Keratinocyte (primary cell): ENCODE results near the gene ACTMAP. TPM values are rescaled to one million over a fixed set of nuclear protein-coding genes. Genes with fewer than 3 reads are reported as not detected.
A peak's percentile ranks its signal among the peaks of the same experiment; 100 is the strongest.

ENCODE experiments used
- DNase-seq: peaks from one replicate; pipeline ENCODE4 v3.0.0-alpha.2; 2011; ENCODE audit warnings: low read depth, missing footprints, low spot score
- FAIRE-seq: peaks from 2 replicates; lab custom pipeline; 2011; peaks lifted over from hg19 to GRCh38; lab: Jason Lieb, UNC
- H2AFZ ChIP-seq: 2 replicates; pipeline ENCODE4 v1.6.0; 2012; ENCODE audit warnings: low read length, control low read depth, inconsistent platforms; ENCODE audit not compliant: control insufficient read depth
- H3K27ac ChIP-seq: 2 replicates; pipeline ENCODE4 v1.5.1; 2011; ENCODE audit warnings: low read length; ENCODE audit not compliant: control insufficient read depth, insufficient read depth
- H3K27me3 ChIP-seq: 3 replicates; pipeline ENCODE4 v1.6.0; 2011; ENCODE audit warnings: low read length; ENCODE audit not compliant: control insufficient read depth, insufficient read depth; ENCODE audit errors: extremely low read depth
- H3K36me3 ChIP-seq, 2 experiments: 2 replicates in 1 of 2; 3 replicates in 1 of 2; pipeline ENCODE4 v1.5.1; 2011; ENCODE audit warnings: low read length in 2 of 2, mild to moderate bottlenecking in 1 of 2; ENCODE audit not compliant: control insufficient read depth in 2 of 2, insufficient read depth in 2 of 2; ENCODE audit errors: extremely low read depth in 1 of 2
- H3K4me1 ChIP-seq: 3 replicates; pipeline ENCODE4 v1.5.1; 2011; ENCODE audit warnings: low read length; ENCODE audit not compliant: control insufficient read depth, insufficient read depth; ENCODE audit errors: extremely low read depth
- H3K4me2 ChIP-seq: 3 replicates; pipeline ENCODE4 v1.6.0; 2011; ENCODE audit warnings: low read depth, low read length; ENCODE audit not compliant: control insufficient read depth, insufficient read depth; ENCODE audit errors: extremely low read depth
- H3K4me3 ChIP-seq, 3 experiments: fragments of 200-600 bp in 1 of 3; sonication (generic) in 1 of 3; 2 replicates in 2 of 3; 3 replicates in 1 of 3; pipeline ENCODE4 v1.5.1; 2011 to 2016; ENCODE audit warnings: low read length in 3 of 3, mild to moderate bottlenecking in 3 of 3, control low read depth in 2 of 3, inconsistent platforms in 1 of 3, low read depth in 1 of 3, mixed read lengths in 1 of 3, mixed run types in 1 of 3, moderate library complexity in 1 of 3; ENCODE audit not compliant: control insufficient read depth in 2 of 3, insufficient read depth in 2 of 3; ENCODE audit errors: extremely low read depth in 1 of 3
- H3K79me2 ChIP-seq: 2 replicates; pipeline ENCODE4 v1.6.0; 2012; ENCODE audit warnings: low read length; ENCODE audit not compliant: control insufficient read depth, insufficient read depth
- H3K9ac ChIP-seq: 3 replicates; pipeline ENCODE4 v1.6.0; 2011; ENCODE audit warnings: low read length; ENCODE audit not compliant: control insufficient read depth, insufficient read depth; ENCODE audit errors: extremely low read depth
- H3K9me1 ChIP-seq: 3 replicates; pipeline ENCODE4 v1.6.0; 2011; ENCODE audit warnings: low read length; ENCODE audit not compliant: control insufficient read depth, insufficient read depth; ENCODE audit errors: extremely low read depth
- H3K9me3 ChIP-seq: 2 replicates; pipeline ENCODE4 v1.5.1; 2012; ENCODE audit warnings: low read depth, low read length; ENCODE audit not compliant: control insufficient read depth
- H4K20me1 ChIP-seq: 3 replicates; pipeline ENCODE4 v1.6.0; 2011; ENCODE audit warnings: low read length; ENCODE audit not compliant: control insufficient read depth, insufficient read depth; ENCODE audit errors: extremely low read depth
- EZH2 ChIP-seq: IDR thresholded peaks from one replicate; pipeline ENCODE4 v1.6.1; 2012; ENCODE audit warnings: inconsistent platforms, mild to moderate bottlenecking, low read length, moderate library complexity
- dilution Hi-C: fragments of 300-500 bp; cut with MboI; formaldehyde crosslinking; loops from one replicate; pipeline ENCODE4 v1.7.0; 2020; ENCODE audit warnings: low sequenced_read_pairs; ENCODE audit not compliant: extremely low pct_ligation_motif_present
- polyA plus RNA-seq, 5 experiments: library from polyadenylated mRNA; depleted of rRNA in 3 of 5; stranded (reverse) in 3 of 5; stranded (forward) in 1 of 5; unstranded in 1 of 5; fragments of >200 nt; gene quantifications; 1 replicate in 1 of 5; 2 replicates in 3 of 5; 3 replicates in 1 of 5; pipeline versions ENCODE4 v1.2.1 to v1.2.3, GENCODE V29; 2011 to 2012; ENCODE audit warnings: missing spikeins in 2 of 5, low read depth in 1 of 5, low replicate concordance in 1 of 5
- TF ChIP-seq, protein P1 (sequence below), 3 experiments: IDR thresholded peaks in 1 of 3; conservative IDR thresholded peaks in 1 of 3; optimal IDR thresholded peaks in 1 of 3; 2 replicates in 2 of 3; 3 replicates in 1 of 3; pipeline versions ENCODE3 to v1.5.1; 2011; ENCODE audit warnings: low read length in 3 of 3, mild to moderate bottlenecking in 3 of 3, moderate library complexity in 2 of 3, control low read depth in 1 of 3, inconsistent platforms in 1 of 3; ENCODE audit not compliant: insufficient read depth in 2 of 3; ENCODE audit errors: extremely low read depth in 1 of 3

Gene ACTMAP
- polyA plus RNA-seq, 1 donor (not counting 4 experiments of a cell fraction or from before 2014, with no cell fraction given) = 1.4 TPM

DNA sequence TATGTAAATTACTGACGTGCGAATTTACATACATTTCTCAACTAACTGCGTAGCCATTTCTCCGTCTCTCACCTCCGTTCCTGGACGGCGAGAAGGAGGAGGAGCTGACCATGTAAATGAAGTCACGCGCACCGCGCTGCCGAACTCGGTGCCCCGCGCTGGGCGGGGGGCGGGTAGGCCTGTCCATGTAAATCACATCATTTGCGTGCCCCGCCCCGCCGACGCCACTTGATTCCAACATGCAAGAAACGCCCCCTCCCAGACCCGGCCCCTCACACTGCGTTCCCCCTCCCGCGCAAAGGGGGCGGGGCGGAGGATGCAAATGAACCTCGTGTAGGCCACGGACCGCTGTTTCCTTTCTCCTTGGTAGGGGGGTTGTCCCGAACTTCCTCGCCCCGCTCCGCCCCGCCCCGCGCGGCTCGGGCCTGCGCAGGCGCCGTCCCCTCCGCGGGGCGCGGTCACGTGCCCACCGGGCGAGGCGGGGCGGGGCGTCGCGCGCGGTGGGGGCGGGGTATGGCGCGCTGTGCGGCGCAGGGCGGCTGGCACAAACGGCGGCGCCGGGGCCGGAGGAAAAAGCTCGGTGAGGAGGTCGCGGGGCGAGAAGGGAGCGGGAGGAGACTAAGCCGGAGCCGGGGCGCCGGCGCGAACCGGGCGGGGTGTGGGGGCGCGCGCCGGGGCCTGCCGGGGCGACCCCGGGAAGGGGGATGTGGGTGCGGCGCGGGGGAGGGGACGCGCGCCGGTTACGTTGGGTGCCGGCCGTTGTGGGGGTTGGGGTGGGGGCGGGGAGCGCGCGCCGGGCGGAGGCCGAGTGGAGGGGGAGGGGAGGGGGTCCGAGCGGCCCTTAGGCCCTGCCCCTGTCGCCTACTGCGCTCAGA, 48.6 kb upstream of the ACTMAP start, which contains the start of gene EGLN2:
Gene EGLN2, plus strand, starts transcription at position 509 of the 875 bp plus-strand sequence. CDS start 1,382 bp downstream, outside the sequence.
- no peaks in the 10 kb centered on the region for H3K27me3 ChIP-seq
- peaks cover 21% of the 10 kb centered on the region for H4K20me1 ChIP-seq
- H3K9me1 ChIP-seq = peaks cover 10% of the 10 kb centered on the region
- FAIRE-seq (no peak), DNase-seq (peak; percentile 97)
- peaks cover 19 to 36% of the 10 kb centered on the region in 2 experiments for H3K36me3 ChIP-seq
- no peaks in the 10 kb centered on the region for H3K9me3 ChIP-seq
- H3K4me2 ChIP-seq = peak within 1 kb of the TSS; percentile 83
- TF ChIP-seq, protein P1, sequence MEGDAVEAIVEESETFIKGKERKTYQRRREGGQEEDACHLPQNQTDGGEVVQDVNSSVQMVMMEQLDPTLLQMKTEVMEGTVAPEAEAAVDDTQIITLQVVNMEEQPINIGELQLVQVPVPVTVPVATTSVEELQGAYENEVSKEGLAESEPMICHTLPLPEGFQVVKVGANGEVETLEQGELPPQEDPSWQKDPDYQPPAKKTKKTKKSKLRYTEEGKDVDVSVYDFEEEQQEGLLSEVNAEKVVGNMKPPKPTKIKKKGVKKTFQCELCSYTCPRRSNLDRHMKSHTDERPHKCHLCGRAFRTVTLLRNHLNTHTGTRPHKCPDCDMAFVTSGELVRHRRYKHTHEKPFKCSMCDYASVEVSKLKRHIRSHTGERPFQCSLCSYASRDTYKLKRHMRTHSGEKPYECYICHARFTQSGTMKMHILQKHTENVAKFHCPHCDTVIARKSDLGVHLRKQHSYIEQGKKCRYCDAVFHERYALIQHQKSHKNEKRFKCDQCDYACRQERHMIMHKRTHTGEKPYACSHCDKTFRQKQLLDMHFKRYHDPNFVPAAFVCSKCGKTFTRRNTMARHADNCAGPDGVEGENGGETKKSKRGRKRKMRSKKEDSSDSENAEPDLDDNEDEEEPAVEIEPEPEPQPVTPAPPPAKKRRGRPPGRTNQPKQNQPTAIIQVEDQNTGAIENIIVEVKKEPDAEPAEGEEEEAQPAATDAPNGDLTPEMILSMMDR (optimal IDR thresholded peaks at IDR 0.05 in 1 of 3, IDR thresholded peaks at IDR 0.05 in 1 of 3, conservative IDR thresholded peaks at IDR 0.05 in 1 of 3; ENCODE audit: extremely low read depth in 1 of 3, insufficient read depth in 2 of 3, low read length in 3 of 3) = no peak
- no peak for TF ChIP-seq EZH2
- H3K79me2 ChIP-seq = peaks cover 45% of the 10 kb centered on the region
- H3K4me1 ChIP-seq = peaks cover 42% of the 10 kb centered on the region
- peak within 1 kb of the TSS; percentile 67 to 97 (median 67) for H3K4me3 ChIP-seq
- peak within 1 kb of the TSS; percentile 75 for H2AFZ ChIP-seq
- peak within 1 kb of the TSS; percentile 90 for H3K9ac ChIP-seq
- dilution Hi-C loops = no loop called here
- H3K27ac ChIP-seq = peak within 1 kb of the TSS; percentile 78

- Histone ChIP-seq H3K9ac (peak overlapping the region; percentile 64), H2AFZ (peak overlapping the region; percentile 75), H3K4me3 (peak overlapping the region; percentile 34 to 64 (median 42)), H3K36me3 (peaks cover 18 to 29% of the 10 kb centered on the region in 2 experiments), H3K79me2 (peaks cover 37% of the 10 kb centered on the region), H3K27me3 (no peaks in the 10 kb centered on the region), H3K27ac (peak overlapping the region; percentile 68), H4K20me1 (peaks cover 13% of the 10 kb centered on the region), H3K9me1 (peaks cover 10% of the 10 kb centered on the region), H3K9me3 (no peaks in the 10 kb centered on the region), H3K4me1 (peaks cover 35% of the 10 kb centered on the region), H3K4me2 (peak overlapping the region; percentile 69)
- no peak for TF ChIP-seq EZH2
- TF ChIP-seq, protein P1 (optimal IDR thresholded peaks at IDR 0.05 in 1 of 3, IDR thresholded peaks at IDR 0.05 in 1 of 3, conservative IDR thresholded peaks at IDR 0.05 in 1 of 3; ENCODE audit: extremely low read depth in 1 of 3, insufficient read depth in 2 of 3, low read length in 3 of 3) = peak; percentile 17 to 58 (median 19)
- dilution Hi-C loops = no loop called here
- FAIRE-seq (no peak), DNase-seq (no peak)
Observed at GRCh38 chr19:40797963-40798682, 47.8 kb upstream of the ACTMAP start.
